ENCODE data around the gene UVRAG. TPM values are rescaled to one million over a fixed set of nuclear protein-coding genes. Genes with fewer than 3 reads are reported as not detected.

UVRAG gene
- total and polyA plus RNA-seq, 2 of the 13 experiments (the other 11 are each of a cell fraction or from before 2014, with no cell fraction given) = 9.7 to 17.3 TPM

DNA sequence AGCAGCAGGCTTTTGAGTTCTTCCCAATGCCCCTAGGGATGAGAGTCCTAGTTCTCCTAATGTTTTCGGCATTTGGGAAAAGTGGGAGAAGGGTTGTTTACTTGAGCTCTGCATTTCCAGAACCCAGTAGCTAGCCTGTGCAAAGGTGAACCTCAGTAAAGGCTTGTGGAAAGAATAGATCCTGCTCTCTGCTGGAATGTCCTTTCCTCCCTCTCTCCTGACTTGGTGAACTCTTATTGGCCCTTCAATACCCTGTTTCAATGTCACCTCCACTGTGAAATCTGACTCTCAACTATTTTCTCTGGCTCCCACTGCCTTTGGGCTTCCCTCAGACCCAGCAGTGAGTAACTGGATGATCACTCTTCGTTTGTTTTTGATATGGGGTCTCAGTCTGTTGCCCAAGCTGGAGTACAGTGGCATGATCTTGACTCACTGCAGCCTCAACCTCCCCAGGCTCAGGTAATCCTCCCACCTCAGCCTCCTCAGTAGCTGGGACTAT, 2.4 kb upstream of the UVRAG start (continued):
- TF ChIP-seq, protein P1, sequence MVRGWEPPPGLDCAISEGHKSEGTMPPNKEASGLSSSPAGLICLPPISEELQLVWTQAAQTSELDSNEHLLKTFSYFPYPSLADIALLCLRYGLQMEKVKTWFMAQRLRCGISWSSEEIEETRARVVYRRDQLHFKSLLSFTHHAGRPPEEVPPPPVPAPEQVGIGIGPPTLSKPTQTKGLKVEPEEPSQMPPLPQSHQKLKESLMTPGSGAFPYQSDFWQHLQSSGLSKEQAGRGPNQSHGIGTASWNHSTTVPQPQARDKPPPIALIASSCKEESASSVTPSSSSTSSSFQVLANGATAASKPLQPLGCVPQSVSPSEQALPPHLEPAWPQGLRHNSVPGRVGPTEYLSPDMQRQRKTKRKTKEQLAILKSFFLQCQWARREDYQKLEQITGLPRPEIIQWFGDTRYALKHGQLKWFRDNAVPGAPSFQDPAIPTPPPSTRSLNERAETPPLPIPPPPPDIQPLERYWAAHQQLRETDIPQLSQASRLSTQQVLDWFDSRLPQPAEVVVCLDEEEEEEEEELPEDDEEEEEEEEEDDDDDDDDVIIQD (CRISPR knock-in tag; IDR thresholded peaks at IDR 0.05; ENCODE audit: low read depth) = peak; percentile 23; the same call in 1 of the 2 replicates
- TF ChIP-seq, protein P2, sequence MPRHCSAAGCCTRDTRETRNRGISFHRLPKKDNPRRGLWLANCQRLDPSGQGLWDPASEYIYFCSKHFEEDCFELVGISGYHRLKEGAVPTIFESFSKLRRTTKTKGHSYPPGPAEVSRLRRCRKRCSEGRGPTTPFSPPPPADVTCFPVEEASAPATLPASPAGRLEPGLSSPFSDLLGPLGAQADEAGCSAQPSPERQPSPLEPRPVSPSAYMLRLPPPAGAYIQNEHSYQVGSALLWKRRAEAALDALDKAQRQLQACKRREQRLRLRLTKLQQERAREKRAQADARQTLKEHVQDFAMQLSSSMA (CRISPR knock-in tag; IDR thresholded peaks at IDR 0.05) = no peak
- TF ChIP-seq TEAD3 (CRISPR knock-in tag; optimal IDR thresholded peaks at IDR 0.05; ENCODE audit: borderline replicate concordance) = peak; percentile 96
- TF ChIP-seq DNMT1 (CRISPR knock-in tag; IDR thresholded peaks at IDR 0.05) = no peak
- TF ChIP-seq SCMH1 (CRISPR knock-in tag; IDR thresholded peaks at IDR 0.05; ENCODE audit: borderline replicate concordance) = no peak
- TF ChIP-seq ZNF777 (CRISPR knock-in tag; IDR thresholded peaks at IDR 0.05) = no peak
- TF ChIP-seq PRPF4 (IDR thresholded peaks at IDR 0.05; ENCODE audit: low read depth, low read length, poor library complexity, severe bottlenecking) = no peak
- TF ChIP-seq, protein P3, sequence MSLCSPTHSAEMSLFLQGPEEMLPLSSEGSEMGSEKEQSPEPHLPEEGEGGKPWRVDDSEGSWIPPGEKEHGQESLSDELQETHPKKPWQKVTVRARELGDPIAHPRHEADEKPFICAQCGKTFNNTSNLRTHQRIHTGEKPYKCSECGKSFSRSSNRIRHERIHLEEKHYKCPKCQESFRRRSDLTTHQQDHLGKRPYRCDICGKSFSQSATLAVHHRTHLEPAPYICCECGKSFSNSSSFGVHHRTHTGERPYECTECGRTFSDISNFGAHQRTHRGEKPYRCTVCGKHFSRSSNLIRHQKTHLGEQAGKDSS (CRISPR knock-in tag; IDR thresholded peaks at IDR 0.05; ENCODE audit: borderline replicate concordance, low read depth) = no peak
- TF ChIP-seq, protein P4, sequence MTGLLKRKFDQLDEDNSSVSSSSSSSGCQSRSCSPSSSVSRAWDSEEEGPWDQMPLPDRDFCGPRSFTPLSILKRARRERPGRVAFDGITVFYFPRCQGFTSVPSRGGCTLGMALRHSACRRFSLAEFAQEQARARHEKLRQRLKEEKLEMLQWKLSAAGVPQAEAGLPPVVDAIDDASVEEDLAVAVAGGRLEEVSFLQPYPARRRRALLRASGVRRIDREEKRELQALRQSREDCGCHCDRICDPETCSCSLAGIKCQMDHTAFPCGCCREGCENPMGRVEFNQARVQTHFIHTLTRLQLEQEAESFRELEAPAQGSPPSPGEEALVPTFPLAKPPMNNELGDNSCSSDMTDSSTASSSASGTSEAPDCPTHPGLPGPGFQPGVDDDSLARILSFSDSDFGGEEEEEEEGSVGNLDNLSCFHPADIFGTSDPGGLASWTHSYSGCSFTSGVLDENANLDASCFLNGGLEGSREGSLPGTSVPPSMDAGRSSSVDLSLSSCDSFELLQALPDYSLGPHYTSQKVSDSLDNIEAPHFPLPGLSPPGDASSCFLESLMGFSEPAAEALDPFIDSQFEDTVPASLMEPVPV (CRISPR knock-in tag; IDR thresholded peaks at IDR 0.05) = no peak
- TF ChIP-seq SALL1 (CRISPR knock-in tag; IDR thresholded peaks at IDR 0.05) = peak; percentile 53; the same call in 1 of the 2 replicates
- 0 out of 2 replicates have a peak, but pooled peaks have one; percentile 22 for TF ChIP-seq THAP11 (CRISPR knock-in tag; IDR thresholded peaks at IDR 0.05)
- peak; percentile 60; the same call in 1 of the 2 replicates for TF ChIP-seq ZNF205 (CRISPR knock-in tag; IDR thresholded peaks at IDR 0.05)
- TF ChIP-seq, protein P5, sequence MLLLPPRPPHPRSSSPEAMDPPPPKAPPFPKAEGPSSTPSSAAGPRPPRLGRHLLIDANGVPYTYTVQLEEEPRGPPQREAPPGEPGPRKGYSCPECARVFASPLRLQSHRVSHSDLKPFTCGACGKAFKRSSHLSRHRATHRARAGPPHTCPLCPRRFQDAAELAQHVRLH (CRISPR knock-in tag; IDR thresholded peaks at IDR 0.05; ENCODE audit: borderline replicate concordance, low read depth) = 0 out of 2 replicates have a peak, but pooled peaks have one; percentile 16

Data from HepG2 (cell line).